ENCODE measurements around the gene SETBP1.

Gene SETBP1

DNA sequence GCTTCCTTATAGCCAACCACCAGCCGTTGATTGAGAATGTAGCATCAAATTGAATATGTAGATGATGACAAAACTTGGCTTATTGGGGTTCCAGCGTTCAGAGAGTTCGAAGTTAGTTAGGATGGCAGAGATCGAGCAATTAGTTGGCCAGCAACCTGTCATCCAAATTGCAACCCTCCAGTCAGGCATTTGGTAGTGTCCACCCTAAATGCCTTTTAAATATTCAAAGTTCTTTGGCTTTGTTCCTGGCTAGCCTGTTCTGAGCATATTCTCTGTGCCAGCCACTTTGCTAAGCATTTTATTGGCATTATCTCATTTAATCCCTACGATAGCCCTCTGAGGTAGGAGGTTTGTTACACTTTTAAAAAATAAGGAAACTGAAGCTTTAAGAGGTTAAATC is 342.8 kb downstream of the SETBP1 start:
- no peak for DNase-seq (ENCODE audit: low read depth in 2 of 2)

DNA sequence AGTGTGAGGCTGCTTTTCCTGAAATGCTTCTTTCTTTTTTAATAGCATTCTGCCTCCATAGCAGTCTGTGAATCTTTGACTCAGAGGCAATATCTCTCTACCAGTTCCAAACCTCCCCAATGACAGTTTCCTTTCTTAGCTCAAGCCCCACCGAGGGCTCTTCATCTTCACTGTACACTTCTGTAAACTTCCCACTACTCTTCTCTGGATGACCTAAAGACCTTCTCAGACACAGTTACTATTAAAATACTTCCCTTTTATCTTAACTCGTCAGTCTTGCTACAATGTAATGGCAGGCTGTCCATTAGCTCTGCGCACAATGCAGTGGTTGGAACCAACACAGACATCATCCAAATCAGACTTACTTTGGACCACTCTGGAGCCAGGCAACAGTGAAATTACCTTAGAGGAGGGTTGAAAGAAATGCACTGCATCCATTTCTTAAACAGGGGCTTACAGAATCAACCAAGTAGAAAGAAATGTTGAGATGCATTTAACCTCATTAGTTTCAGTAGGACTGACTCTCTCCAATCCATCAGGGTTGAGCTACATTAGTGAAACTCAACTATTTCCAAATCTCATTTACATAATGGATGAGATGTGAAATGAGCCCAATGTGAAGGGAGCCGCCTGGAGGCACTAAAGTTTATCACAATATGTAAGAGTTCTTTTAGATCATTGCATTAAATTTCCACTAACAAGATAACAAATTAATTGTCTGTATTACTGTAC is 343.8 kb downstream of the SETBP1 start:
- no peak for DNase-seq (ENCODE audit: low read depth in 2 of 2)

DNA sequence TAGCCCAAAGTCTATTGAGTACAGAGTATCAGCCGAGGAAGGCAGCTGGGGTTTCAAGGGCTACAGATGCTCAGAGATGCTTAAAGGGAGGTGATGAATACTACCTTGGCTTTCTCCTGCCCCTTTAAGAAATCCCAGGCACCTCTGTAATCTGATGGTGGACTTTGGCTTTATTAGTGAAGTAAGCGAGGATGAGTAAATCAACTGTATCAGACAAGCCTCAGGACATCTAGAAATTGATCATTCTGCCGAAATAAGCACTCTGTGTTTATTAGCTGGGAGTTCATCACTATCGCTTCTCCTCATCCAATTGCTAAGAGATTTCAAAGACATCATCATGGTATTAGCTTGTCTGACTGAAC is 344.4 kb downstream of the SETBP1 start:
- DNase-seq (ENCODE audit: low read depth in 2 of 2): no peak

DNA sequence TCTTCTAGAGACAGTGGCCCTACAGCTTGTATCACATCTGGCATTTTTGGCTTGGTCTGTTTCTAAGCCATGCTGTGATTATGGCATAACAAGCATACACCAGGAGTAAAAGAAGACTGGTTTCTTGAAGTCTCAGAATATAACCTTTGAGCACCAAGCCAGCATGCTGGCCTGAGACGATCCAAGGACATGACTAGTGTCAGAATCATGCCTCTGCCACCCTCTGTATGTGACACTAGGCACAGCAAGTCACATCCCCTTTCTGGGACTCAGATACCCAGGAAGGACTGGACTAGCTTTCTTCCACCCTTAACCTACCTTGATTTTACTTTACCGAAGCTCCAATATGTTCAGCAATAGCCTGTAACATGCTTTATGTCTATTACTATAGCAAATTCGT is 345.5 kb downstream of the SETBP1 start:
- no peak for DNase-seq (ENCODE audit: low read depth in 2 of 2)

DNA sequence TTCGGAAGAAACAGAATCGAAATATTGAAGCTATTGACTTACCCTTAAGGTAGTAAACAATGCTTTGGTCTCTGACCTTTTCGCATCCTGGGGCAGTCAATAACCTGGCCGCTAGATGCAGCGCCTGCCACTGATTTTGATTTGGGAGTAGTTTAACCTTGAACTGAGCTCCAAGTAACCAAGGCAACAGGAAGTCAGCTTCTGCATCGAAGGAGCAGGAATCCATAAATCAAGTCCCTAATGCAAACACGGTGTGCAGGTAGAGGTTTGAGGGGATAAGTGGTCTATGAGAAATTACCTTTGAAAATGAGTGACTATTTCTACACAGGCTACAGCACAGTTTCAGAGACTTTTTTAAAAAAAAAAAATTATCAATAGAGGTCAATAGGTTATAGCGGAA is 353.5 kb downstream of the SETBP1 start:
- DNase-seq (ENCODE audit: low read depth in 2 of 2): no peak

DNA sequence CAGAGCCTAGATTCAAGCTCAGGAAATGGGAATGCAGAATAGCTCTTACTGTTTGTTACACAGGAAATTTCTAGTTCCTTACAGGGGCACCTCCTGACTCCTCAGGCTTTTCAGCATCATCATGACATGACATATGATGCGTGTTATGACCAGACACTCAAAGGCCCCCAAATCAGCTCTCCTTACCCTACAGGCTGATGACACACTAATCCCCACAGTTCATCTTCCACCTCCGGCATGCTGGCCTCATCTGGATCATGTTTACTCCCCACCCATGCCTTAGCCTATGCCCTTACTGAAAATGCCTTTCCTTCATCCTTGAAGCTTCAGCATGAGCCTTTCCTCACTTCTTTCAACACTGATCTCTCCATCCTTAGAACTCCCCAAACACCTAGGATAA is 356.9 kb downstream of the SETBP1 start:
- no peak for DNase-seq (ENCODE audit: low read depth in 2 of 2)

DNA sequence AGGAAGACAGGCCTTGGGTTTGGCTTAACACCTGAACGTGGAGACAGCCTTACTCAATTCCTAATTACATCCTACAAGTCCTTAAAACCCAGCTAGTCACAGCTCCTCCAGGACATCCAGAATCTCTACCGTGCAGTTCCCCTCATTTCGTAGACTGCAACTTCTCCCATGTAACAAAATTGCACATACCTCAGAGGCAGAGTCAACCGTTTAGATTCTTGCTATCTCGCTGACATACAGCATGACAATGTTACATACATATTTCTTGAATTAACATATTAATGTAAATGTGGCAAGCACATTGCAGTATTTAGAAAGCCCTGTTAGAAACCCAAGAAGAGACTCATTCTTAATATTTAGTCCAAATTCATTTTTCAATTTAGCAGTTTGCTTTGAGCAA is 358.7 kb downstream of the SETBP1 start:
- DNase-seq (ENCODE audit: low read depth in 2 of 2): no peak

DNA sequence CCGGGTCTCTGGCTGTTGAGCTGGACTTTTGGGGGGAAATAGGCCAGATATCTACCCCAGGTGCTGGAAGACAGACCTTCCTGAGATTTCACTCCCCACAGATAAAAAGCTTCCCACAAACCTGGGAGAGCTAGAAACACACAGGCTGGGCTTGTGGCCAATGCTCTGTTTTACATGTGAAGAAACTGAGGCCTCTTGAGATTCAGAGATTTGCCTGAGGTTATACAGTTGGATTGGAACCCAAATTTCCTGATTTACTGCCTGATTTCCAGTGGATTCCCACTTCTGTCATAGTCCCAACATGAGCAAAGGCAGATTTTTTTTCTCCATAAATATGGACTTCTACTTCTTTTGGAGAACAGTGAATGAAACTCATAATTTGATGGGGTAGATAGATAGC is 360.2 kb downstream of the SETBP1 start:
- no peak for DNase-seq (ENCODE audit: low read depth in 2 of 2)

DNA sequence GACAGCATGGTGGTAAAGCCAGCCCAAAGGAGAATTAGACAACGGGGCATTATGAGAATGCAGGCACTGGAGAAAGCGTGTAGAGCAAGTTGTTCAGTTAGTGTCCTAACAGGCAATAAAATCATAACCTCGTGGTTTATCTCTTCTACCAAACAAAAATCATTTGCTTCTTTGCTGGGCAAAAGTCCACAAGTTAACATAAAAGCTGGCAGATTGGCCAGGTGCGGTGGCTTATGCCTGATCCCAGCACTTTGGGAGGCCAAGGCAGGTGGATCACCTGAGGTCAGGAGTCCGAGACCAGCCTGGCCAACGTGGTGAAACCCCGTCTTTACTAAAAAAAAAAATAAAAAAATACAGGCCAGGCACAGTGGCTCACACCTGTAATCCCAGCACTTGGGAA is 364.1 kb downstream of the SETBP1 start:
- DNase-seq (ENCODE audit: low read depth in 2 of 2): no peak

DNA sequence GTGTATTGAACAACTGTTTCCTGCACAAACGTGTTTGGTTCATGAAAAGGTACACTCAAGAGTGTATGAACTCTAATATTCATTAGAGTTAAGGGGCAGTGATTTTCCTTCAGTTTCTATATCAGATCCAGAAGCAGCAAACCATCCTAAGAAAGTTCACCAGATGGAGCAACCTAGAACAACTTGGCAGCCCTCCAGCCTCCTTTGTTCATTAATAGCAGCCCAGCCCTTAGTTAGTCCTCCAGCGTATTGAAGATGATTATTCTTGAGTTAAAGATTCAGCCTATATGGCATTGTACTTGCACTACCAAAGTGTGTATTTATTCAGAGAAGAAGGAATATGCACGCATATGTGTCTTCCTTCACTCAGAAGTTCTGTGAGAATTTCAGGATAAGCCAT is 365.5 kb downstream of the SETBP1 start:
- DNase-seq (ENCODE audit: low read depth in 2 of 2): no peak

DNA sequence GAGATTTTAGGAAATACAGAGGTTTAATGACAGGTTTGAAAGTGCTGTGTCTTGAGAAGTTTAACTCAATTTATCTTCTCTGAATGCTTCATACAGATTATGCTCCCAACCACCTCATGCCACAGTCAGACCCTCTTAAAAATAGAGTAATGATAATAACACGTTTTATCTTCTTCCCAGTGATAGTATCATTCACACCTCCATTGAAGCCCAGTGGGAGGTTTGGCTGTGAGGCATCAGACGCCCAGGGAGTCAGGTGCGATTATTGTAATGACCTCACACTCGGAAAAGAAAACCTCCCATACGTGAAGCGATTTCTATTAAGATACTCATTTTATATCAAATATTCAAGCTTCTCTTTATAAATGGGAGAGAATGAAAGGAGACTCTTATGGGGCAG is 366.3 kb downstream of the SETBP1 start:
- DNase-seq (ENCODE audit: low read depth in 2 of 2): no peak

DNA sequence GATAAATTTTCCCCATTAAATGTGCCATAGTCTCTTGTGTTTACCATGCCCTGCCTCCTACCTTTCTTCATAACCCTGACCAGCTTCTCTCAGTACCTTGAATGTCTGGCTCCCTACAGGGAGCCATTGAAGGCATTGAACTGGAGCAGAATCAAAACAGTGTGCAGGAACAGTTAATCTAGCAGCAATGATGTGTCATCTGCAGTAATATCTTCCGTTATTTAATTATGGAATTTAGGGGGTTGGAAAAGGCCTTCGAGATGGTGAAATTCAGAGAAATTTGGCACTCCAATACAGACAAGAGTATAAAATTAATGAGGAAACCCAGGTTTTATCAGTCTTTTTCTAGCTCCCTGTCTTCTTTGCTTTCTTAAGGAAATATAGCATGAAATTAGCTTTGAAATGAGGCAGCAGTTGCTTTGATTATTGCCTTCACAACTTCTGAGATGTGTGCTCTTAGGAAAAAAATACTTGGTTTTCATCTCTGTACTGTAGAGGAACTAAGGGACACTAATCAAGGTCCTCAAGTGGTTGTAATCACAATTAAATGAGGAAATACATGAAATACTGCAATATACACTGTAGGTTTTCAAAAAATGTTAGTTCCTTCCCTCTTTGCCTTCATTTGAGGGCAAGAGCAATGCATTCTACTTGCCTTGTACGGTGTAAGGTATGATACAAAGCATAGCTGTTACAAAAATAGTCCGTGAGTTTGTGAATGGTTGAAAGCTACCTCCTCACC is 369.1 kb downstream of the SETBP1 start:
- no peak for DNase-seq (ENCODE audit: low read depth in 2 of 2)

DNA sequence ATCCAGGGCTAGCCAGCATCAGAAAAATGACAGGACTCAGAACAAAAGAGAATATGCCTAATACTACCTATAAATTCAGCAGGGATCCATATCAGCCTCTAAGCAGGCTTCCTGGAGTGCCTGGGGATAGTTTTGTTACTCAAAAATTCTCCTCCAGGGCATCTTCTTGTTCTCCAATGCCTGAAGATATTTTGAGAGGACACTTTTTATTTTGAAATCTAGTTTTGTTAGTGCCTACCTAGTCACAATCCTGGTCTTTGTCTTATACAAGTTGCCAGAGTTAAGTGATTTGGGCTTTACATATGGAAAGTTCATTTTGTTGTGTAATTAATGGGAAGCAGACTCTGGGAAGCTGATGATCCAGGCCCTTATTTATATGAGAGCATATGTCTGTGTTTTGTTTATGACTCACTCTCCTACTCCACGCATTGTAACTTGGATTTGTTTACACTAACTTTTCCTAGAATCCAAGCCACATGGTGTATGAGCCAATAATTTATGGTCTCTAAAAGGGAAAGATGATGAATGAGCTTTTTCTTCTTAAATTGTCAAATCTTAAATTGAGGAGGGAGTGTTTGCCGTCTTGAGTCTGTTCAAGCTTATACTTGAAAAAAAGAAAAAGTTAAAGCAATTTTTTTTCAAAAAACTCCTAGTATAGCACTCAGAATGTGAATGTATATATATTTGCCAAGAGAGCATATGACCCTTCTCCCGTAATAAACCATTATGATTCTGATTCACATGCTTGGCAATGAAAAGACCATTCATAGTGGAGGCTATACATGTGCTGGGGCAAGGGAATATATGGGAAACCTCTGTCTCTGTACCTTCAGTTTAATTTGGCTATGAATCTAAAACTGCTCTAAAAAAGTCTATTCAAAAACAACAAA is 370.3 kb downstream of the SETBP1 start:
- DNase-seq (ENCODE audit: low read depth in 2 of 2): no peak

DNA sequence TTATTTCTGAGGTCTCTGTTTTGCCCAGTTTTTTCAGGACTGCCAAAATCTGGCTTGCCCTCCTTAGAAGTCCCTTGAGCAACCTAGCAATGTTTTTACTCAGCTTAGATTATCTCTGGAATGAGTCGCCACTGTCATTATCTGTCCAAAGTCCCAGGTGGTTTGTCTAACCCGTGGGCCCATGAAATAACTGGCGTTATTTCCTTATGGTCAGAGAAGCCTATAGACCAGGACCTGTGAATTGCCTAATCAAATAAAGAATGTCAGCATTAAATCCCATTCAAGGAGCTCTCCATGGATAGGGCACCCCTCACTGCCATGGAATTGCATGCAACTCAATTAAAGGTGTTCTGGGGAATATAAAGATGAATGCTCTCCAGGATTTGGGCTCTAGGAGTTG is 373.9 kb downstream of the SETBP1 start:
- no peak for DNase-seq (ENCODE audit: low read depth in 2 of 2)

DNA sequence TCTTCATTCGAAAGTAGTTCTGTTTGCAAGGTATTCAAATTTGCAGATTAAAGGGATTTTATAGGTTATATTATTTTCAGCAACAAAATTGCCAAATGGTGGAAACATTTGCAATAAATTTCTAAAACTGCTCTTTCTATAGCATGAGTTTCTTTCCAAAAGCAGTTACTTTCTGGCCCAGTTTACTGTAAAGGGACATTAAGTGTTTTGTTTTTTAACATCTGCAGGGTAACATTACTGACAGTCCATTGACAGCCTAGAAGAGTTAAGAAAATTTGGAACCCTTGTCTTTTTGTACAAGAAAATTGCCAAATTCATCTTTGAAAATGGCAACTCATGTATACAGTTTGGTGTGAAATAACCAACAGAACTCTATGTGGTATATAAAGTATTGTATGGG is 375.1 kb downstream of the SETBP1 start:
- no peak for DNase-seq (ENCODE audit: low read depth in 2 of 2)

DNA sequence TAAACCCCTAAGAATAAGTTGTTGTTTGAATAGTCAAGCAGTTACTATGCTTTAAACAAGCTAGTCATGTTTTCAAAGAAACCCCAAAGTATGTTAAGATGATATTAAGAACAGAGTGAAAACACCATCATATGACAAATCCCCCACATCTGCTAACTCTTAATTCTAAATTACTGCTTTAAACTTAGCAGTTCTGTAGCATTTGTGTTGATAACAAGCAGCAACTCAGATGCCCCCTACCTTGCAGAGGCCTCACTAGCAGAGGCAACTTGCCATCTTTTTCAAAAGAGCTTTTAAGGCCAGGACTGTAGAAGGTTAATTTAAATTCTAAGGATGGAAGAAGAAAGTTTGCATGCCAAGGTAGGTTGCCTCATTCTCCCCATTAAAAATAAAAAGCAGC is 376.2 kb downstream of the SETBP1 start:
- no peak for DNase-seq (ENCODE audit: low read depth in 2 of 2)

DNA sequence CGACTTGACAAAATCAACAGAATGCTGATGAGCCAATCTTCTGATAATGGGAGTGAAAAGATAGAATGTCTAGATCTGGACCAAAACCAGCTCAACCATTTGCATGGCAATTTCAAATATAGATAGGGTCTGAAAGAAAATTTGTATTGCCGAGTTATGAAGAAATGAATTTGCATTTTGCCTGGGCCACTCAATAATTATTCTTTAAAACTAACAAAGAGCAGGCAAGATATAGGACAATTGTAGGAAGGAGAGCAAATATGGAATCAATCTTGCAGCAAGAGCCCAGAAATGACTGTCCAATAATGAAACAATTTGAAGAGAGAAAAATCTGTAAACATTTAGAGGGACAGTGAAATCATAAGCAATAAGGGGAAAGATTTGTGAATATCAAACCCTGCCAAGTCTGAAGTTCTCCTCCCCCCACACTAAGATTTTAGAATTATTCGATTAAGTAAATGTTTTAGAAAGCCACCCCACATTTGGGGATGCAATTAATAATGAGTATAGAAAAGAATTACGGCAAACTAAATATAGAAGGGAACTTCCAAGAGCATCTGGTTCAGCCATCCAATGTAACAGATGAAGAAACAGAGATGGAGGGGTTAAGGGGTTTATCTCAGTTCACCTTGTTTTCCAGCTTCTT is 377.4 kb downstream of the SETBP1 start:
- no peak for DNase-seq (ENCODE audit: low read depth in 2 of 2)

DNA sequence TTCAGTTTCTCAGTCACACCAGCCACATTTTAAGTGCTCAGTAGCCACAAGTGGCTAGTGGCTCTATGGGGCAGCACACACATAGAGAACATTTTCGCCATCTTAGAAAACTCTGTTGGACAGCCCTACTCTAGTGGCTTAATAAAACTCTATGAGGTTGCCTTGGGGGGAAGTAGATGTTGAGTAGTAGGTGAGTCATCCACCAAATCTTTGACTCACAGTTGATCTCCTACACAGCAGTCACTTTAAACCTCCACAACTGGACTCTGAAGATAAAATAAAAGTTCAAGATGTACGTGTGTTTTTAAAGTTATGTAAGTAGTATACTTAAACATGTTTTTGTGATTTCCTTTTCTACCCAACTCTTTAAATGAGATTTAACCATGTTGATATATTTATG is 379.0 kb downstream of the SETBP1 start:
- DNase-seq (ENCODE audit: low read depth in 2 of 2): no peak

DNA sequence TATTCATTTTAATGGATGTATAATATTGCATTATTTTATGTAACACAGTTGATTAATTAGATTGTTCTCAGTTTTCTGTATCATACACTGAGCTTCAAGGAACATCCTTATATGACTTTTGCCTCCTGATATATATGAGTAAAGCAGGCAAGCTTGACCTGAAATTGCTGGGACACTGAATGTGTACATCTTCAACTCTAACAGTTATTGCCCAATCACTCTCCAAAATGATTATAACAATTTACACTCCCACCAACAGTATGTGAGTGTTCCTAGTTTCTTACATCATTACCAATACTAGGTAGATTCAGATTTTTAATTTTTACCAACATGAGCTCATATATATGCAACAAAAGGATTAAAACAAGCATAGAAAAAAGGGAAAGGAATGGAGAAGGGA is 379.4 kb downstream of the SETBP1 start:
- no peak for DNase-seq (ENCODE audit: low read depth in 2 of 2)

DNA sequence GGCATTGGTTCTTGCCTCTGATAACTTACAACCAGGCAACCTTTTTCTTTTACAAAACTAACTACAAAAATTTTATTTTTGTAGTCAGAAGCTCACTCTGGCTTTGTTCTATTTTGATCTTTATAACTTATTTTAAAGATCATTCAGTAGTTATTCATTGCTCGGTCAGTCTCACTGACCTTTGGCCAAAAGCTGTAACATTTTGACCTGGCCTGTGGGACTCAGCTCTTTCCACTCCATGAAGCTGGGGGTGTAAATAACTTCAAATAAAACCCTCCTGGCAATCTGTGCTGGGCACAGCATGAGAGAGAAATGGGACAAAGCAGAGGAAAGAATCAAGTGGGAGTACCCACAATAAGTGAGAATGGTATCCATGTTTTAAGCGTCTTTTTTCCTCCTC is 380.7 kb downstream of the SETBP1 start:
- DNase-seq (ENCODE audit: low read depth in 2 of 2): no peak

DNA sequence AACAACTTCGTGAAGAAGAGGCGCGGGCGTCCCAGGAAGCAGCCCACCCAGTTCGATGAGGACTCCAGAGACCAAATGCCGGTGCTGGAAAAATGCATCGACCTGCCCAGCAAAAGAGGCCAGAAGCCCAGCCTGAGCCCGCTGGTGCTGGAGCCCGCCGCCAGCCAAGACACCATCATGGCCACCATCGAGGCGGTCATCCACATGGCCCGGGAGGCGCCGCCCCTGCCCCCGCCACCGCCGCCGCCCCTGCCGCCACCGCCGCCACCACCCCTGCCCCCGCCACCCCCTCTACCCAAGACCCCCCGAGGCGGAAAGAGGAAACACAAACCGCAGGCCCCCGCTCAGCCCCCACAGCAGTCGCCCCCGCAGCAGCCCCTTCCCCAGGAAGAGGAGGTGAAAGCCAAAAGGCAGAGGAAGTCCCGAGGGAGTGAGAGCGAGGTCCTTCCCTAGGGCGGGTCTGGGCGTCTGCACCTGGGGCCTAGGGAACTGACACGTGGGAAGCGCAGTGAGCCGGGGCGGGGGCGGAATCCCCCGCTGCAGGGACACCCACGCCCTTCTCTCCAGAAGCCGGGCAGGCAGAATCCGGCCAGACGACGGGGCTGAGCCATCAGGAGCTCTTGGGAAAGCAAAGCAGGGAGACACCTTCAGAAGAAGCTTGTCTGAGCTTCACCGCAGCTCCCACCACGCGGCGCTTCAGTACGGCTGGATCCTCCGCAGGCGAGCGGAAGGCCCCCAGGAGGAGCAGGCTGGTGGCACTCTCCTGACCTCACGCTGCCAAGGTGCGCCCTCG is 382.8 kb downstream of the SETBP1 start:
- no peak for DNase-seq (ENCODE audit: low read depth in 2 of 2)
